HG03045 (cell line): Measurements from ENCODE around the gene PREP.

Experiments
- ATAC-seq: cut with Tn5 transposase; IDR thresholded peaks from one replicate; pipeline ENCODE4 v1.9.1; 2021; ENCODE audit warnings: mild to moderate bottlenecking, moderate library complexity; ENCODE audit not compliant: unreplicated experiment

Gene PREP

GRCh38 chr6:105398859-105399258 is 4.0 kb downstream of the PREP start:
- ATAC-seq = no peak

GRCh38 chr6:105397987-105398386 is 4.9 kb downstream of the PREP start:
- no peak for ATAC-seq

GRCh38 chr6:105391705-105392104 is 11.2 kb downstream of the PREP start:
- no peak for ATAC-seq

GRCh38 chr6:105389543-105389942 is 13.3 kb downstream of the PREP start:
- no peak for ATAC-seq

GRCh38 chr6:105388392-105388791 is 14.5 kb downstream of the PREP start:
- ATAC-seq = no peak

GRCh38 chr6:105384004-105384403 is 18.9 kb downstream of the PREP start:
- ATAC-seq = no peak

- no peak for ATAC-seq
Measured at GRCh38 chr6:105382958-105383357, 19.9 kb downstream of the PREP start.

GRCh38 chr6:105382496-105382895 is 20.4 kb downstream of the PREP start:
- no peak for ATAC-seq

- ATAC-seq = no peak
Measured at GRCh38 chr6:105380634-105381033, 22.2 kb downstream of the PREP start.

- ATAC-seq = no peak
Measured at GRCh38 chr6:105375797-105376196, 27.1 kb downstream of the PREP start.

- no peak for ATAC-seq
Measured at GRCh38 chr6:105374010-105374420, 28.9 kb downstream of the PREP start.

- ATAC-seq = no peak
Measured at GRCh38 chr6:105373481-105373880, 29.4 kb downstream of the PREP start.

- ATAC-seq = no peak
Measured at GRCh38 chr6:105372849-105373182, 30.1 kb downstream of the PREP start.

- no peak for ATAC-seq
Measured at GRCh38 chr6:105372142-105372848, 30.6 kb downstream of the PREP start.

GRCh38 chr6:105370351-105370750 is 32.5 kb downstream of the PREP start:
- no peak for ATAC-seq

GRCh38 chr6:105369145-105369544 is 33.7 kb downstream of the PREP start:
- ATAC-seq = no peak

GRCh38 chr6:105364243-105364642 is 38.6 kb downstream of the PREP start:
- no peak for ATAC-seq

GRCh38 chr6:105363100-105363754 is 39.7 kb downstream of the PREP start:
- ATAC-seq = no peak

- peak; percentile 64 for ATAC-seq
Measured at GRCh38 chr6:105359419-105360370, 43.2 kb downstream of the PREP start.

GRCh38 chr6:105357165-105357564 is 45.7 kb downstream of the PREP start:
- ATAC-seq = no peak

- ATAC-seq = no peak
Measured at GRCh38 chr6:105352037-105352617, 50.8 kb downstream of the PREP start.
